Measurements from ENCODE around the gene SNPH. TPM values are rescaled to one million over a fixed set of nuclear protein-coding genes. Genes with fewer than 3 reads are reported as not detected.

Gene SNPH
- total RNA-seq, 2 experiments from 2014 or later, result 6.5 to 7.6 TPM

GRCh38 chr20:1280195-1281102 lies 14.4 kb downstream of the SNPH start:
- H3K27ac Mint-ChIP-seq, result no peak overlapping the region

GRCh38 chr20:1281279-1282057 lies 15.4 kb downstream of the SNPH start:
- Mint-ChIP-seq H3K4me3 (no peak overlapping the region), H3K27ac (peak overlapping the region; percentile 18), H3K4me1 (ENCODE audit: low read depth) (peaks cover 21% of the 10 kb centered on the region), H3K9me3 (ENCODE audit: insufficient read depth) (no peaks in the 10 kb centered on the region), H3K27me3 (ENCODE audit: low read depth) (no peaks in the 10 kb centered on the region), H3K36me3 (ENCODE audit: low read depth) (peaks cover 3% of the 10 kb centered on the region)
- CTCF ChIA-PET, result interaction anchor here (0.6 to 1.1 kb wide), 2 partner anchors 8 to 463 kb away, joined by 3 to 4 read pairs; no protein-coding TSS in a partner anchor
- DNase-seq (peak; percentile 18), ATAC-seq (no peak)
- POLR2A ChIA-PET, result no interaction called here

More at GRCh38 chr20:1280195-1281102, 14.4 kb downstream of the SNPH start:
- H3K27me3 Mint-ChIP-seq (ENCODE audit: low read depth), result no peaks in the 10 kb centered on the region
- no peak for ATAC-seq
- H3K9me3 Mint-ChIP-seq (ENCODE audit: insufficient read depth), result no peaks in the 10 kb centered on the region
- H3K36me3 Mint-ChIP-seq (ENCODE audit: low read depth), result peaks cover 3% of the 10 kb centered on the region
- CTCF ChIA-PET, result interaction anchor here (1.1 kb wide), 2 partner anchors 7 to 10 kb away, joined by 3 to 4 read pairs; no protein-coding TSS in a partner anchor
- H3K4me3 Mint-ChIP-seq, result no peak overlapping the region
- DNase-seq, result peak; percentile 6
- H3K4me1 Mint-ChIP-seq (ENCODE audit: low read depth), result peaks cover 15% of the 10 kb centered on the region
- POLR2A ChIA-PET, result interaction anchor here (0.8 kb wide), 1 partner anchor 14 kb away, joined by 3 read pairs; the partner anchor contains the start of gene SNPH

GRCh38 chr20:1282966-1283365 lies 16.9 kb downstream of the SNPH start:
- peaks cover 36% of the 10 kb centered on the region for H3K4me1 Mint-ChIP-seq (ENCODE audit: low read depth)
- CTCF ChIA-PET, result interaction anchor here (1.5 kb wide), 1 partner anchor 9 kb away, joined by 3 read pairs; no protein-coding TSS in a partner anchor

GRCh38 chr20:1283522-1284510 lies 17.7 kb downstream of the SNPH start:
- POLR2A ChIA-PET, result no interaction called here
- CTCF ChIA-PET, result interaction anchor here (1.5 kb wide), 1 partner anchor 8 kb away, joined by 3 read pairs; no protein-coding TSS in a partner anchor
- Mint-ChIP-seq H3K9me3 (ENCODE audit: insufficient read depth) (no peaks in the 10 kb centered on the region), H3K27me3 (ENCODE audit: low read depth) (no peaks in the 10 kb centered on the region), H3K4me3 (no peak overlapping the region), H3K4me1 (ENCODE audit: low read depth) (peaks cover 39% of the 10 kb centered on the region), H3K36me3 (ENCODE audit: low read depth) (peaks cover 11% of the 10 kb centered on the region), H3K27ac (no peak overlapping the region)
- ATAC-seq (no peak), DNase-seq (no peak)

More at GRCh38 chr20:1282966-1283365, 16.9 kb downstream of the SNPH start:
- Mint-ChIP-seq H3K27me3 (ENCODE audit: low read depth) (no peaks in the 10 kb centered on the region), H3K9me3 (ENCODE audit: insufficient read depth) (no peaks in the 10 kb centered on the region), H3K36me3 (ENCODE audit: low read depth) (peaks cover 7% of the 10 kb centered on the region), H3K27ac (no peak overlapping the region), H3K4me3 (no peak overlapping the region)
- DNase-seq, result no peak
- ATAC-seq, result no peak
- POLR2A ChIA-PET, result no interaction called here

- peak overlapping the region; percentile 88 for H3K27ac Mint-ChIP-seq
- ATAC-seq (peak; percentile 50), DNase-seq (peak; percentile 31)
- CTCF ChIA-PET, result interaction anchor here (1.0 to 1.7 kb wide), 6 partner anchors 13 to 216 kb away, joined by 3 to 7 read pairs (median 4); partner anchors contain the start of gene NSFL1C
- peaks cover 11% of the 10 kb centered on the region for H3K36me3 Mint-ChIP-seq (ENCODE audit: low read depth)
- no peaks in the 10 kb centered on the region for H3K27me3 Mint-ChIP-seq (ENCODE audit: low read depth)
- peak overlapping the region; percentile 62 for H3K4me3 Mint-ChIP-seq
- peaks cover 47% of the 10 kb centered on the region for H3K4me1 Mint-ChIP-seq (ENCODE audit: low read depth)
- no peaks in the 10 kb centered on the region for H3K9me3 Mint-ChIP-seq (ENCODE audit: insufficient read depth)
- POLR2A ChIA-PET, result interaction anchor here (1.1 to 1.8 kb wide), 2 partner anchors 14 to 60 kb away, joined by 3 to 5 read pairs; partner anchors contain the start of gene RAD21L1
Measured at GRCh38 chr20:1286267-1287024, 20.4 kb downstream of the SNPH start.

- CTCF ChIA-PET, result interaction anchor here (1.0 to 1.7 kb wide), 5 partner anchors 14 to 215 kb away, joined by 3 to 7 read pairs (median 4); partner anchors contain the start of gene NSFL1C
- H3K4me1 Mint-ChIP-seq (ENCODE audit: low read depth), result peaks cover 43% of the 10 kb centered on the region
- no peaks in the 10 kb centered on the region for H3K27me3 Mint-ChIP-seq (ENCODE audit: low read depth)
- H3K36me3 Mint-ChIP-seq (ENCODE audit: low read depth), result peaks cover 11% of the 10 kb centered on the region
- peak overlapping the region; percentile 88 for H3K27ac Mint-ChIP-seq
- DNase-seq (peak; percentile 42), ATAC-seq (peak; percentile 83)
- POLR2A ChIA-PET, result interaction anchor here (1.1 to 1.8 kb wide), 2 partner anchors 13 to 61 kb away, joined by 3 to 5 read pairs; partner anchors contain the start of gene RAD21L1
- peak overlapping the region; percentile 62 for H3K4me3 Mint-ChIP-seq
- no peaks in the 10 kb centered on the region for H3K9me3 Mint-ChIP-seq (ENCODE audit: insufficient read depth)
Measured at GRCh38 chr20:1287306-1287705, 21.2 kb downstream of the SNPH start.

GRCh38 chr20:1287787-1288569 lies 21.9 kb downstream of the SNPH start:
- Mint-ChIP-seq H3K27ac (peak overlapping the region; percentile 88), H3K36me3 (ENCODE audit: low read depth) (peaks cover 11% of the 10 kb centered on the region), H3K9me3 (ENCODE audit: insufficient read depth) (no peaks in the 10 kb centered on the region), H3K4me3 (no peak overlapping the region), H3K4me1 (ENCODE audit: low read depth) (peaks cover 44% of the 10 kb centered on the region), H3K27me3 (ENCODE audit: low read depth) (no peaks in the 10 kb centered on the region)
- DNase-seq, result no peak
- ChIA-PET POLR2A (interaction anchor here (0.6 kb wide), 1 partner anchor 150 kb away, joined by 3 read pairs; no protein-coding TSS in a partner anchor), CTCF (interaction anchor here (1.5 to 1.7 kb wide), 2 partner anchors 15 to 75 kb away, joined by 4 to 6 read pairs; no protein-coding TSS in a partner anchor)
- no peak for ATAC-seq

GRCh38 chr20:1291191-1291741 lies 25.2 kb downstream of the SNPH start:
- CTCF ChIA-PET, result interaction anchor here (1.2 to 1.3 kb wide), 2 partner anchors 8 to 10 kb away, joined by 3 to 4 read pairs; no protein-coding TSS in a partner anchor
- Mint-ChIP-seq H3K27me3 (ENCODE audit: low read depth) (no peaks in the 10 kb centered on the region), H3K4me3 (no peak overlapping the region), H3K4me1 (ENCODE audit: low read depth) (peaks cover 39% of the 10 kb centered on the region), H3K27ac (no peak overlapping the region), H3K9me3 (ENCODE audit: insufficient read depth) (no peaks in the 10 kb centered on the region), H3K36me3 (ENCODE audit: low read depth) (peaks cover 9% of the 10 kb centered on the region)
- DNase-seq (no peak), ATAC-seq (no peak)
- POLR2A ChIA-PET, result interaction anchor here (0.9 kb wide), 2 partner anchors 16 to 21 kb away, joined by 3 to 5 read pairs; no protein-coding TSS in a partner anchor

- POLR2A ChIA-PET, result interaction anchor here (1.3 kb wide), 1 partner anchor 8 kb away, joined by 4 read pairs; no protein-coding TSS in a partner anchor
- ATAC-seq, result no peak
Measured at GRCh38 chr20:1292620-1293019, 26.5 kb downstream of the SNPH start.

More at GRCh38 chr20:1292620-1293019, 26.5 kb downstream of the SNPH start:
- Mint-ChIP-seq H3K4me1 (ENCODE audit: low read depth) (peaks cover 26% of the 10 kb centered on the region), H3K27ac (no peak overlapping the region), H3K27me3 (ENCODE audit: low read depth) (no peaks in the 10 kb centered on the region), H3K4me3 (no peak overlapping the region), H3K36me3 (ENCODE audit: low read depth) (peaks cover 13% of the 10 kb centered on the region), H3K9me3 (ENCODE audit: insufficient read depth) (no peaks in the 10 kb centered on the region)
- CTCF ChIA-PET, result interaction anchor here (1.3 kb wide), 1 partner anchor 9 kb away, joined by 3 read pairs; no protein-coding TSS in a partner anchor
- DNase-seq, result no peak
